Middle frontal gyrus (tissue), 1 donor: ENCODE data around the gene CA10.

ENCODE experiments used
- DNase-seq: peaks from one replicate; pipeline ENCODE4 v3.0.0-alpha.2; 2015; ENCODE audit warnings: low spot score; ENCODE audit errors: extremely low spot score

CA10 gene

DNA sequence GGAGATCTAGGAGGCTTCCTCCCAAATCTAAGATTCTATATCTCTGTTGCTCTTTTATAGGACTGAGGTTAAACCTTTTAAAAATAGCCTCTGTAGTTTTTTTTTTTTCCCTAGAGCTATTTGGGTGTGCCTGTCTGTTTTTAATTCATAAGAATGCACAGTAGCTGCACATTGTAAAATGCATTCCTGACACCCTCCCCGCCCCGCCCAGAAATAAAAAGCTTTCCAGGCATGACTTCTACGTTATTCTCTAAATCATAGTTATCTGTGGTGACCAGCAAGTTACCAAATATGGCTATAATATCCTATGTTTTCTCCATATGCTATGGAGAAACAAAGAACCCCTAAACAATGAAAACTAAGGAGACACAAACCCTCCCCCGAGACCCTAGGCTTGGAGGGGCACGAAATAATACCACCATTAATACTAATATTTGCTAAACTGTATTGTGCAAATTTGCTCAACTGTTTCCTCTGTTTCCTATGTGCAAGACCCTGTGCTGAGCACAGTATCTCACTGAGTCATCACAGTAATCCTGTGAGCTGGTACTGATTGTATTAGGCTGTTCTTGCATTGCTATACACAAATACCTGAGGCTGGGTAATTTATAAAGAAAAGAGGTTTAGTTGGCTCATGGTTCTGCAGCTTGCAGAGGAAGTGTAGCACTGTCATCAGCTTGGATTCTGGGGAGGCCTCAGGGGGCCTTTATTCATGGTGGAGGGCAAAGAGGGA is 388.3 kb downstream of the CA10 start:
- no peak for DNase-seq

GRCh38 chr17:51769231-51769630 is 389.3 kb downstream of the CA10 start:
- no peak for DNase-seq

DNA sequence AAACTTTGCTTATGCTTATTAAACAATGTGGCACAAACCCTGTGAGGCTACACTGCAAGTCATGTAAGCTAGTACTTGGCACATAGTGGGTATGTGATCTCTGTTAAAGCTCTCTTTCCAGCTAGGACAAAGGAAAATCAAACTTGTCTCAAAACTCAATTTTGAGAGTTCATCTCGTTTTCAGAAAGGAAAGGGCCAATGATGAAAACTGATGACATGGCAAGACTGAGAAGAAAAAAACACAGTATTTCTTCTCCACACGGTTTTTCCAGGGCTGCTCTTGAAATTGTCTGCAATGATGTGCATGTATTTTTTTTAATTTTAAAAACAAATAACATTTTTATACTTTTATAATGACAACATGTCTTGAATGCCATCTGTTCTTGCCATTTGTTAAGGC is 389.8 kb downstream of the CA10 start:
- DNase-seq = no peak

DNA sequence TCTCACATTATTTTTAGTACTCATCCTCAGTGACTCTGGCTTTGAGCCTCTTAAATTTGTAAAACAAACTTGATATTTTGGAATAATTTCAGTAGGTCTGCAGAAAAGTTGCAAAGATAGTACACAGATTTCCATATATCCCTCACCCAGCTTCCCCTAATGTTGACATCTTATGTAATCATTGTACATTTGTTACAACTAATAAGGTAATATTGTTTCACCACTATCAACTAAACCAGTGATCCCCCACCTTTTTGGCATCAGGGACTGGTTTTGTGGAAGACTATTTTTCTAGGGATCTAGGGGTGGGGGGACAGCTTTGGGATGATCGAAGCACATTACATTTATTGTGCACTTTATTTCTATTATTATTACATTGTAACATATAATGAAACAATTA is 391.2 kb downstream of the CA10 start:
- DNase-seq = no peak

GRCh38 chr17:51765282-51766135 is 393.0 kb downstream of the CA10 start:
- DNase-seq = no peak

GRCh38 chr17:51764387-51764971 is 394.0 kb downstream of the CA10 start:
- DNase-seq = peak; percentile 37

GRCh38 chr17:51763058-51763457 is 395.5 kb downstream of the CA10 start:
- no peak for DNase-seq

GRCh38 chr17:51761105-51761504 is 397.4 kb downstream of the CA10 start:
- DNase-seq = no peak

- no peak for DNase-seq
Measured at GRCh38 chr17:51759260-51759659, 399.3 kb downstream of the CA10 start.

GRCh38 chr17:51751072-51751471 is 407.4 kb downstream of the CA10 start:
- no peak for DNase-seq

DNA sequence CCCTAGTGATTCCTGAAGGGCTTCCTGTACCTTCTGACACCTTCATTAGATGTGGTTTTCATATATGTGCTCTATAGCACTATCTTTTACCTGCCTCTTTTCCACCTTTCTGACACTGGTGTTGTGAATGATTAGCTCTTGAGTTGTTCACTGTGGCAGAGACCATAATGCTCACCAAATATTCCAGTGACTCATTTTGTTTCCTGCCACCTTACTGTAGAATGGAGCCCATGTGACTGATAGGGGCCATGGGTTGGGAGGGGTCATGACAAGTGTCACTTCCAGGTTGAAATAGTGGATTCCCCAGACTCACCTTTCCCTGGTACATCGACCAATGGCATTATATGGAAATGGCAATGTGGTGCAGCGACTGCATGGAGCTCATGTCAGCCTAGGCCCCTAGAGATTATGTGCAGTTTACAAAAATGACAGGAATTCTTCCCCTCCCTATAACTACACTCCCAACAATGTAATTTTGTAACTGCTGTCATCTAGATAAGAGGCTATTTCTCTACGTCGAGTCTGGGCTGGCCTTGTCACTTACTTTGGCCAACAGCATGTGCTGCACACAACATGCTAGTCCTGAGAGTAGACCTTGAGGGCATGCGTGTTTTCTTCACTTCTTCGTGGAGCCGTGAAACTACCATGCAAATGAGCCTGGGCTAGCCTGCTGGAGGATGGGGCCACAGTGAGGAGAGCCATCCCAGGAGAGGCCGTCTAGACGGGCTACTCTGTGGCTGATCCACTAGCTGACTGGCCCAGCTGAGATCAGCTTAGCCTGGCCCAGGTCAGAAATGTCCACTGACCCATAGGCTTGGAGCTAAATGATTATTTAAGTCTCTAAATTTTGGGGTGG is 409.5 kb downstream of the CA10 start:
- DNase-seq = no peak

GRCh38 chr17:51746421-51746820 is 412.1 kb downstream of the CA10 start:
- DNase-seq = no peak

DNA sequence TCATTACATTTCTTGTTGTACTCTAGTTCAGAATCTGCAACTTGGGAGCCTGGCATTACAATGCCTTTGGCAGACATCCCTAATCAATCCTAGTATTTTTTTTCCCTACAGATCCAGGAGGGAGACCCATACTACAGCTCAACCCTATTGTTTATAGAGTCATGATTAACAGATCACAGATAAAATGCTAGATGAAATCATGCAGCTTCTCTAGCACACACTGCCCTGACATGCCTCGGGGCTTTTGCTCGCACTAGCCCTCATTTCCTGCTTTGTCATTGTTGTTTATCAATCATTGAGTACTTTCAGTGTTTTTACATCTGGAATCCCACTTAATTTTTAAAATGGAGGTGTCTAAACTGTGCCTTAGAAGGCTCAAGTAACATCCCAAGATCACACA is 412.5 kb downstream of the CA10 start:
- DNase-seq = no peak

DNA sequence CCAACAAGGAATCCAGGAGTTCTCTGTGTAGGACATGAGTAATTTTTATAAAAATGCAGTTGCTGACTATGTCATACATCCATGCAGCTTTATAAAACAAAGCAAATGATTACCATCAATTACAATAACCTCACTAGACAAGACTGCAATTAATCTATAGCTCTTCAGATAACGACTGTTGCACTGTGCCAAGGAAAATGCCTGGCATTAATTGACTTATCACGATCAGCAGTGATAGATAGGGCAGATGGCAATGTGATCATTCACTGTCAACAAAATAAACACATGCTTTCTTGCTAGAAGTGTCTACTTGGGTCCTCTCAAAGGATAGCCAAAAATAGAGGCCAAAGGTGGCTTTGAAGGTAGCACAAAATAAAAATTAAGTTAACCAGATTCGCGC is 415.0 kb downstream of the CA10 start:
- no peak for DNase-seq

- DNase-seq = no peak
Measured at GRCh38 chr17:51742571-51742970, 415.9 kb downstream of the CA10 start.

GRCh38 chr17:51741458-51741857 is 417.1 kb downstream of the CA10 start:
- no peak for DNase-seq

DNA sequence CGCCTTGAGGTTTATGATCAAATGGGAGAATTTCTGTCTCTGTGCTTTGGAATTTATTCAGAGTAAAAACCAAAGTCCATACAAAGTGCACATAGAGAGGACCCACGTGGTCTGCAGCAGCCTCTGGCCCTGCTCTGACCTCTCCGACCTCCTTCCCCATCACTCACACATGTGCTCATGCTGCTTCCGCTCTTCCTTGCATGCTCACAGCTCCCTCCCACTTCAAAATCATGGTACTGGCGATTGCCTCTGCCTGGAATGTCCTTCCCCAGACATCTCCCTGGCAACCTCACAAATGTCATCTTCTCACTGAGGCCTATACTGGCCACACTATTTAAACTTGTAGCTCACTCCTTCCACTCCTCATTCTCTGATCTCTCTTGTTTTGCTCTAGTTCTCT is 418.0 kb downstream of the CA10 start:
- DNase-seq = no peak

DNA sequence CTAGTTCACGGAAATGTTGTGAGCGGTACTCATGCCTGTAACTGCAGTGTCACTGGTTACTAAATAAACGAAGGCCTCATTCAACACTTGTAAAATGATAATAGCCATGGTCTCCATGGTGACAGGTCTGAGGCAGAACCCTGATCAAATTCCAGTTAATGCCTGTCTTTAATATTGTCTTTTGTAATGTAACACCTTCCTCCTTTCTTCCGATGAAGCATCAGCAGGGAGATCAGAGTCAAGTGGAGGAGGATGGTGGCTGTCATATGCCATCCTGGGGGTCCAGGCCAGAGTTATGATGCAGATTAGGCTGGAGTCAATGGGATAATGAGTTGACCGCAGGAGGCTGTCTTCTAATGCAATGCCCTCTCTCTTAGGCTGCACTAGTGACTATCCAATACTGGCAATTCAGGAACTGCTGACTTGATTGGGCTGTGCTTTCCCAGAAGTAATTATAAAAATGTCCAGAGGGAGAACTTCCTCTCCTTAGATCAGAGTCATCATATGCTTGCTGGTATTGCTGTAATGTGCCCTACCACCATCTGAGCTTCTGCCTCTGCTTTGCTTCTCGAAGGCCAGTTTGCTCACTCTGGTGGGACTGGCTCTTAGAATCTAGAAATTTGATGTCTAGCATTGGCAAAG is 419.1 kb downstream of the CA10 start:
- DNase-seq = no peak

DNA sequence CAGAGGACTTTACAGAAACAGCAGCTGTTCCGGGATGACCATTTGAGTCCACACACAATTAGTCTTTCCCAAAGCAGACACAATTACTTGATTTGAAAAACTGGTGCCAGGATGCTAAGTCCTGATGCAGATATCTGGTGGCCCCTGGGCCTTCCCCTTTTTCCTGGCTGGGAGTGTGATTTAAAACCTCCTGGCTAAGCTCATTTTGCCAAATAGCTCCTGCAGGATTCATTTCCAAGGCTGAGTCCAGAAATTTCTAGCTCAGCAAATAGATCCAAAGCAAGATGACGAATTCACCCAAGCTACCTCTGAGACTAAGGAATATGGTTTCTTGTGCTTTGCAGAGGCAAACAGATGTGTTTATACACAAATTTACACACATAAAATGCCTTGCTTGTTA is 422.2 kb downstream of the CA10 start:
- no peak for DNase-seq

DNA sequence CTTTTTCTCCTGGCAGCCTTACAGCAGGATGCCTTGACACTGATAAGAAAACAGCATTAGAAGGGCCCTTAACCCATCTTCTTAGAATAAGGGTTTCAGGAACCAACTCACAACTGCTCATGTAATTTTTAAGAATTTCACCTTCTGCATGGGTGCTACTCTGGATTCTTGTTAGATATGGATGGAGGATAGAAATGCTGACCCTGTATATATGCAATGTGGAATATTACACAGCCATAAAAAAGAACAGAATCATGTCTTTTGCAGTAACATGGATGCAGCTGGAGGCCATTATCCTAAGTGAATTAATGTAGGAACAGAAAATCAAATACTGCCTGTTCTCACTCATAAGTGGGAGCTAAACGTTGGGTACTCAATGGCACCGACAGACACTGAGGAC is 423.5 kb downstream of the CA10 start:
- no peak for DNase-seq

DNA sequence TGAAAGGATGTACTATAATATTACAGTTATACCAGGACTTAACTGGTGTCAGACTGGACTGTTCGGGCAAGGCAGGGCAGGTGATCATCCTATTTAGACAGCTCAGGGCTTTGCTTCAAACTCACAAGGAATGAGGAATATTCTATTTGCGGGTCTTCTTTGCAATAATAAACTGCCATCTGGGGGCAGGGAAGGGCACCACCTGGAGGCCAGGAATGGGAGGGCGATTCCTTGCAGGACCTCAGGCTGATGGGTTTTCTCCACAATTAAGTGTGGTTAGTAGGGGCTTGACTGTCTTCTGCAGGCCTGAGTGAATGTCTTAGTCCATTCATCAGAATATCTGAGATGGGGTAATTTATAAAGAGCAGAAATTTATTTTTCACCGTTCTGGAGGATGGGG is 424.1 kb downstream of the CA10 start:
- DNase-seq = no peak
